ENCODE measurements around the gene SDR9C7.
"Not testable (repeated sequence)": the region's sequence is repeated elsewhere in the genome, so short reads cannot be mapped to it uniquely, and the experiment has no call there.

Gene SDR9C7

GRCh38 chr12:56914256-56914655, 20.0 kb downstream of the SDR9C7 start:
- DNase-seq, result no peak

- DNase-seq, result not testable (repeated sequence)
These were observed 24.8 kb downstream of the SDR9C7 start for GRCh38 chr12:56909403-56909802.

DNA sequence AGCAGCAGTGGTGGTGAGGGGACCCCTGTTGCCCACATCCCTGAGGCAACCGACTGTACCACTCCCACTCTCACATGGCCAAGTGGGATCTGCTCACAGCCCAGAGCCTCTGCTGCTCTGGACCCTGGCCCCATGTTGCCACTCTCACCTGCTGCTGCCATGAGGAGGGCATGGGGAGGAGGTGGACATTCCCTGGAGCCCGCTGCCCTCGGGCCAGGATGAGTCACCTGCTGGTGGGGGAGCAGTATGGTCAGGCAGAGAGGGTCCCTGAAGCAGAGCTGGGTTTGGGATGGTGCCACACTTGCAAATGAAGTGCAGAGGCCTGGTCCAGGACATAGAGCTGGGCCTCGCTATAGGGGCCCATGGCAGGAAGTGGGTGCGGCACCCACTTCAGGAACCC, 26.1 kb downstream of the SDR9C7 start:
- DNase-seq, result no peak

GRCh38 chr12:56905852-56906251, 28.4 kb downstream of the SDR9C7 start:
- DNase-seq, result no peak

GRCh38 chr12:56903374-56903773, 30.8 kb downstream of the SDR9C7 start:
- DNase-seq, result no peak

DNA sequence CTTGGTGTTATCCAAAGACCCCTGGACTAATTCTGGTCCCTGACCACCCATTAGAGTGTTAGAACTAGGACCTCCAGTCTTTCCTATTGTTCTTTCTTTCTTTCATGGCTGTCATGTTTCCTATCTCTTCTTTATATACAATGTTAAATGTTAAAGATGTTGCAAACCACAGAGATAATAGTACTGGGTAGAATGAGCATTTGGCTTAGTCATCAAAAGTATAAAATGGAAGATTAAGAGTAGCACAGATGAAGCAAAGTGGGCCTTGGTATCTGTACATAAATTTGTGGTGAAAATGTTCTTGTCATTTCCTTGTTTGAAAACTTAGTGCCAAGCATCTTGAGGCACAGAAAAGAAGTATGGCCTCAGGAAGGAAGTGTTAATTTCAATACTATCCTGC, 32.9 kb downstream of the SDR9C7 start:
- DNase-seq, result not testable (repeated sequence)

- no peak for DNase-seq
These were observed 33.6 kb downstream of the SDR9C7 start for GRCh38 chr12:56900583-56900982.

- no peak for DNase-seq
These were observed 35.3 kb downstream of the SDR9C7 start for GRCh38 chr12:56898938-56899337.

DNA sequence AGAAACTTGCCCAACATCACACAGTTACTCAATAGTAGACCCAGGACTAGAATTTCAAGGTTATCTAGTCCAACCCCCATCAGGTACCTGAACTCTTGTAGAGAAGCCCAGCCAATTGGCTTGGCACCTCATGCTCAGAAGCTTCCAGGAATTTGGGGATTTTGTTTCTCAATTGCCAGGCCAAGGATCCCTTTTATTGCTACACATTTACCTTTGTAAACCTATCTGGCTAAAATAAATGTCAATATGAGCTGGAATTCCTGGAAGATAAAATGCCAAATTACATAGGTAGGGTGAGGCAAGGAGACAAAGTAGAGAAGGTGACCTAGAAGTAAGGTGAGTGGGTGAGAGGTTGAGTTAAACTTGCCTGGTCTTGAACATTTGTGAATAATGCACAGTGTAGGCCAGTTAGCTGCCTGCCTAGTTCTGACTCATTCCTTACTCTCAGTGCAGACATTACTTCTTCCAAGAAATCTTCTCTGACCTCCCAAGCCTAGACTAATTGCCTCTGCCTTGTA, 36.3 kb downstream of the SDR9C7 start:
- no peak for DNase-seq

GRCh38 chr12:56896082-56896481, 38.1 kb downstream of the SDR9C7 start:
- no peak for DNase-seq

GRCh38 chr12:56894698-56895368, 39.4 kb downstream of the SDR9C7 start:
- DNase-seq, result no peak

DNA sequence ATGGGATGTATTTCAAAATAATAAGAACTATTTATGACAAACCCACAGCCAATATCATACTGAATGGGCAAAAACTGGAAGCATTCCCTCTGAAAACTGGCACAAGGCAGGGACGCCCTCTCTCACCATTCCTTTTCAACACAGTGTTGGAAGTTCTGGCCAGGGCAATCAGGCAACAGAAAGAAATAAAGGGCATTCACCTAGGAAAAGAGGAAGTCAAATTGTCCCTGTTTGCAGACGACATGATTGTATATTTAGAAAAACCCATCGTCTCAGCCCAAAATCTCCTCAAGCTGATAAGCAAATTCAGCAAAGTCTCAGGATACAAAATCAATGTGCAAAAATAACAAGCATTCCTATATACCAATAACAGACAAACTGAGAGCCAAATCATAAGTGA, 42.3 kb downstream of the SDR9C7 start:
- not testable (repeated sequence) for DNase-seq

GRCh38 chr12:56886319-56886718, 47.9 kb downstream of the SDR9C7 start:
- DNase-seq, result no peak

GRCh38 chr12:56885316-56885715, 48.9 kb downstream of the SDR9C7 start:
- no peak for DNase-seq

DNA sequence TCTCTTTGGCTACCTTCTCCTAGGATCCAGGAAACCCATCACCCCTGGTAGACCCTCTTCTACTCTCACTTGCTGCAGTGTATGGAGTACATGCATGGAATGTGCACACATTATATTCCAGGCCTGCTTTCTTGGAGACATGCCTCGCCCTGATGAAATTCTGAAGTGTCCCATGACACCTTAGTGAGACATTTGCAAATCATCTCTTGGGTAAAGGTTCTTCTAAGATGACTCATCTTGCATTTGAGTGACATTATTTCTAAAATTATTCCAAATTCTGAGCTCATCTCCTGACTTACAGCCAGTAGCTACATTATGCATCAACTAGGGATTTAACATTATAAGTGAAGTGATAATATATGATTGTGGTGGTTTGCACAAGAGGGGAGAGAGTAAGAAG, 49.8 kb downstream of the SDR9C7 start:
- no peak for DNase-seq

DNA sequence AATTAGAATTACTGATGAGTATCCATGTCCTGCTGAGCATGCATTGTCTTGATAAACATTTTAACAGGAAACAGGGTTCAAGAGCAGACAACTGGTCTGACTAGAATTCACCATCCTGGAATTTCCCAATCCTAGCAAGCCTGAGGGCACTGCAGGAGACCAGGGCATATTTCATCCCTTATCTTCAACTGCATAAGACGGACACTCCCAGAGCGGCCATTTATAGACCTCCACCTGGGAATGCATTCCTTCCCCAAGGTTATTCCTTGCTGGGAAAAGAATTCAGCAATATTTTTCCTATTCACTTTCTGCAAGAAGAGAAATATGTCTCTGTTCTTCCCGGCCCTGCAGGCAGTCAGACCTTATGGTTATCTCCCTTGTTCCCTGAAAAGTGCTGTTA, 51.8 kb downstream of the SDR9C7 start:
- DNase-seq, result not testable (repeated sequence)

DNA sequence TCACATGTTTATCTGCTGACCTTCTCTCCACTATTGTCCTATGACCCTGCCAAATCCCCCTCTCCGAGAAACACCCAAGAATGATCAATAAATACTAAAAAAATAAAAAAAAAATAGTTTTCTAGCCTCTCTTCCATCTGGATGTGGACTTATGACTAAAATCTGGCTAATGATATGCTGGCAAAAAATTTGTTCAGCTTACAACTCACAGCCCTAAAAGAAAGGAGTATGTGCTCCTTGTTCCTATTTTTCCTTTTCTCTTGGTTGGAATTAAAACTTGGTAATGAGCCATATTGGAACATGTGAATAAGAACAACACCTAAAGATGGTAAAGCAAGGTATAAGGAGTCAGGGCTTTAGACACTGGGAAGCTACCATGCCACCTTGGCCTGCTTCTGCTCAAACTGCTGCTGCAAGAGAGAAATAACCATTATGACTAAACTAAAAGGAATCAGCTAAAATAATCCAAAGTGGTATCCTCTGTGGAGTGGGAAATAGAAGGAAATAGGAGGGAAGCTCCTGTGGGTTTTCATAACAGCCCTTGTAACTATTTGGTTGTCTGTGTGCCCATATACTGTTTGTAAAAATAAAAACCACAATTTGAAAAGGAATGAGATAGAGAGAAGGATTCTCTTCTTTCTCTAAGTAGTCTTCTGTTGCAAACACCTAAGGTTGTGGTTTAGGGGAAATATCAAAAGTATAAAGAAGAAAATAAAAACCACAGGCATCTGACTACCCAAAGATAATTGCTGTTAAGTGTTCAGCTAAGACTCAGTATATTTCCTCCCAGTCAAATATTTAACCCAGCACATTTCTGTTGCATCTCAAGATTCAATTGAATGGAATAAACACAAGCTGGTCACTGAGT, 53.8 kb downstream of the SDR9C7 start:
- DNase-seq, result no peak

DNA sequence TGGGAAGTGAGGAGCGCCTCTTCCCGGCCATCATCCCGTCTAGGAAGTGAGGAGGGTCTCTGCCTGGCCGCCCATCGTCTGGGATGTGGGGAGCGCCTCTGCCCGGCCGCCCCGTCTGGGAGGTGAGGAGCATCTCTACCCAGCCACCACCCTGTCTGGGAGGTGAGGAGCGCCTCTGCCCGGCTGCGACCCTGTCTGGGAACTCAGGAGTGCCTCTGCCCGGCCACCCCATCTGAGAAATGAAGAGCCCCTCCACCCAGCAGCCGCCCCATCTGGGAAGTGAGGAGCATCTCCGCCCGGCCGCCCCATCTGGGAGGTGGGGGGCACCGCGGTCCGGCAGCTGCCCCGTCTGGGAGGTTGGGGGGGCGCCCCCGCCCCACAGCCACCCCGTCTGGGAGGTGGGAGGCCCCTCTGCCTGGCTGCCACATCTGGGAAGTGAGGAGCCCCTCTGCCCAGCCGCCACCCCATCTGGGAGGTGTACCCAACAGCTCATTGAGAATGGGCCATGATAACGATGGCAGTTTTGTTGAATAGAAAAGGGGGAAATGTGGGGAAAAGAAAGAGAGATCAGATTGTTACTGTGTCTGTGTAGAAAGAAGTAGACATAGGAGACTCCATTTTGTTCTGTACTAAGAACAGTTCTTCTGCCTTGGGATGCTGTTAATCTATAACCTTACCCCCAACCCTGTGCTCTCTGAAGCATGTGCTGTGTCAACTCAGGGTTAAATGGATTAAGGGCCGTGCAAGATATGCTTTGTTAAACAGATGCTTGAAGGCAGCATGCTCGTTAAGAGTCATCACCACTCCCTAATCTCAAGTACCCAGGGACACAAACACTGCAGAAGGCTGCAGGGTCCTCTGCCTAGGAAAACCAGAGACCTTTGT, 54.7 kb downstream of the SDR9C7 start:
- DNase-seq, result not testable (repeated sequence)

DNA sequence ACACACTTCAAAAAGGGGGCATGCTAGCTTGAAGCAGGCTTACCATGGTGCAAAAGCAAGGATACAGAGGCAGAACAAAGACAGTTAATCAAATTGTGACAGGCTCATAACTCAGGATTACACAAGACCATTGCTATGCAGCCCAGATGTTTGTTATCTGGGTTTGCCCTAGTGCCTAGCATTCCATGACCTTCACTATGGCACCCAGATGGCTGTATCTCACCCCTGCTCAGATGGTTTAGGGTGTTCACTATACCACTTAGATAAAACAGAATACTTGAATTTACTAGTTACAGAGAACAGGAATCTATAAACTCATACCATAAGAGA, 56.2 kb downstream of the SDR9C7 start:
- peak; percentile 34 for DNase-seq

DNA sequence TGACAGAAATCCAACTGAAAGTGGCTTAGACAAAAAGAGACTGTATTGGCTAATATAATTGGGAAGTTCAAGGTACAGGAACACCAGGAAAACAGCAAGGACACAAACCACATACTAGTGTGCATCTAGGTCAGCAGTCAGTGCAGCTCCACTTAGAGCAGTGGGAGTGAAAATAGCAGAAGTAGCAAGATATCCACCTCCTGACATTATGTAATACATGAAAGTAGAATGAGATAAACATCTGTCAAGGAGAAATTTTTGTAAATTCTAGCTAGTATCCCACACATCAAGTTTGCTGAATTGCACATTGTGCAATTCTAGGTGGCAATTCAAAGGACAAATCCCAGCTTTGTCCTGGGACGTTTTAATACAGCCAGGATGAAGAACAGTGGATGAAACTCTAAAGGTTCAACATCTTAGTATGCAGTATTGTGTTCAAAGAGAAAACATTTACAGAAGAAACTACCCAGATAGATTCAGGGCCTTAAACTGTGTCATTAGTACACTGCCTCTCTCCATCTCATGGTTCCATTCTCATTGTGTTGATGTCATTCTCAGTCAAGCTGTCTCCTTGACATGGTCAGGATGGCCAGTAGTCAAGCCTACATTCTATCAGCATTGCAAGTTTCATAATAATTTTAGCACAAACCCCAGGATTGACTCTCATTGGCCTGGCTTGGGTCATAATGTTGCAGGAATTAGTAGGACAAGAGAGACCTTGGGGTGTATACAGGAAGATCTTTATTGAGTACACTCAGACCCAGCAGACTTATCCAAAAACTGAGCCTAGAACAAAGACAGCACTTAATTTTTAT, 56.8 kb downstream of the SDR9C7 start:
- peak; percentile 63 for DNase-seq

DNA sequence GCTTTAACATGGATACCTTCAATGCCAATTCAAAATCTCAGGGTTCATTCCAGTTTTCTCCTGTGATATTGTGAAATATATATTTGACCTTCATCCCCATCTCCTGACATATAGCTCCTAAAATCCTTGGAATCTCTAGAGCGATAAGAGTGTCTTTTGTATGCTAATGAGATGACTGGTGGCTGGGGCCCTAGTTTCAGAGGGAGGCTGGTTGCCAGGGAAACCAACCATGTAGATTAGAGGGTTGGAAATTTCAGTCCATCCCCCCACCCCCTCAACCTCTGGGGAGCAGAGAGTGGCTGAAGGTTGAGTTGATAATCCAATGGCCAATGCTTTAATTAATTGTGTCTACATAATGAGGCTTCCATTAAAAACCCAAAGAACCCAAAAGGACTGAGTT, 59.4 kb downstream of the SDR9C7 start:
- no peak for DNase-seq

DNA sequence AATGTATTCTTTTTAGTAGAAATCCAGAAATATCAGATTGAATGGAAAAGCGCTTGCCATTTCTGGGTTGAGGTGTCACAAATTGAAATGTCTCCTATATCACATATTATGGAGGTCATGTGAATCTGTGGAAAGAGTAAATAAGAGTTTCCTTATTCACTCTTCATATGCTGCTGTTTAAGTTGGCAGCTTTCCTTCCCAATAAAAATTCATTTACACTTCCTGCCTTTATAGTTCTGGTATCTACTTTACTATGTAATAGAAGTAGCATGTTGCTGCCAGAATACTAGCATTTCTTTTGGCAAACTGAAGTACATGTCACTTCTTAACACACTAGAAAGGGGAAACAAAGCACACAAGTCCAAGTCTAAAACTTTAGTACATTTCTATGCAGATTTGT, 60.8 kb downstream of the SDR9C7 start:
- no peak for DNase-seq
